B cell (primary cell): ENCODE measurements around the gene PGGHG.

Source experiments
- CTCF ChIP-seq: fragments of 200-600 bp; IDR thresholded peaks from one replicate; pipeline ENCODE4 v1.8.0; 2022; ENCODE audit warnings: antibody characterized with exemption, mild to moderate bottlenecking
- EZH2 ChIP-seq: IDR thresholded peaks from 2 replicates; pipeline ENCODE4 v1.6.1; 2012; ENCODE audit warnings: borderline replicate concordance, low read depth, mild to moderate bottlenecking, moderate library complexity, low read length; ENCODE audit not compliant: insufficient read depth, poor library complexity, severe bottlenecking

GRCh38 chr11:299081-299891 lies 10.4 kb downstream of the PGGHG start, which contains the start of gene IFITM5:
- TF ChIP-seq CTCF = no peak
- no peak for TF ChIP-seq EZH2
